ENCODE measurements around the gene SYCP2L. TPM values are rescaled to one million over a fixed set of nuclear protein-coding genes. Genes with fewer than 3 reads are reported as not detected.

Gene SYCP2L
- total and polyA plus RNA-seq, 9 of the 15 experiments (the other 6 are each of a cell fraction or from before 2014, with no cell fraction given), result 12.4 to 46.9 (median 22.0) TPM

DNA sequence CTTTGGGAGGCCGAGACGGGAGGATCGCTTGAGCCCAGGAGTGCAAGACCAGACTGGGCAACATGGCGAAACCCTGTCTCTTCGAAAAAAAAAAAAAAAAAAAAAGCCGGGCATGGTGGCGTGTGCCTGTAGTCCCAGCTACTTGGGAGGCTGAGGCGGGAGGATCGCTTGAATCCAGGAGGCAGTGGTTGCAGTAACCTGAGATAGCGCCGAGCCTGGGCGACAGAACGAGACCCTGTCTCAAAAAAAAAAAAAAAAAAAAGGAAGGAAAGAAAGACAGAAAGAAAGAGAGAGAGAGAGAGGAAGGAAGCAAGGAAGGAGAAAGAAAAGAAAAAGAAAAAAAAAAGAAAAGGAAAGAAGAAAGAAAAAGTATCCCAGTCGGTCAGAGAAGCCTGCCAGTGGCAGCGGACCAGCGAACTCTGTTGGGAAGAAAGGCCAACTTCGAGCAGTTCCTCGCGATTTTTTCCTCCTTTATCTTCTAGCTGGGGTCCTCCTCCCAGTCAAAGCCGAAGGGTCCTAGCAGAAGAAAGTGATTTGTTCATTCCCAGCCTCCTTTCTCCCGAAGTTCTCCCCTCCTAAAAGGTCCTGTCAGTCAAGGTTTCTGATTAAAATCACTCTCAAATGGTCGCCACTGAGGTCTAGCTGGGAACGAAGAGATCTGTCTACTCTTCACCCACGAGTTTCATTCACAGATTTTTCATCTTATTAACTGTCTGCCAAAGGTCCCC lies 2.4 kb upstream of the SYCP2L start:
- DNase-seq (ENCODE audit: extremely low read depth in 1 of 4, low spot score in 3 of 4) (no peak), FAIRE-seq (no peak), ATAC-seq (no peak)
- in situ Hi-C loops (cut with MboI) (no loop called here), intact Hi-C loops (cut with micrococcal nuclease) (no loop called here)
- WGBS (ENCODE audit: insufficient coverage, low coverage, missing lambda C conversion rate), result 51% methylated on average over 12 of the region's 24 CpGs
- Histone ChIP-seq H3K4me1 (replicated peaks in 1 of 2; ENCODE audit: control insufficient read depth in 2 of 2, insufficient read depth in 2 of 2, low read length in 2 of 2) (peaks cover 10 to 14% of the 10 kb centered on the region in 2 experiments), H3K27me3 (ENCODE audit: control insufficient read depth in 2 of 2, insufficient read depth in 2 of 2, low read length in 2 of 2) (no peaks in the 10 kb centered on the region), H3K4me2 (ENCODE audit: insufficient read depth, low read length) (no peak overlapping the region), H3K9me1 (ENCODE audit: control insufficient read depth, insufficient read depth, low read length) (no peaks in the 10 kb centered on the region), H3K27ac (ENCODE audit: extremely low read depth, low read depth, low read length) (no peak overlapping the region), H4K20me1 (replicated peaks; ENCODE audit: control insufficient read depth, insufficient read depth, low read length) (no peaks in the 10 kb centered on the region), H2AFZ (ENCODE audit: low read depth, low read length) (peak overlapping the region; percentile 58), H3K36me3 (ENCODE audit: control insufficient read depth, insufficient read depth, low read length) (no peaks in the 10 kb centered on the region), H3K9ac (ENCODE audit: insufficient read depth in 1 of 2, low read depth in 2 of 2, low read length in 2 of 2) (no peak overlapping the region), H3K9me3 (replicated peaks; ENCODE audit: control insufficient read depth, insufficient read depth, low read depth, low read length) (no peaks in the 10 kb centered on the region), H3K4me3 (no peak overlapping the region), H3K79me2 (ENCODE audit: control insufficient read depth, insufficient read depth, low read length) (peaks cover 24% of the 10 kb centered on the region)
- no TSS peak for BruUV-seq (replicated peaks)
- TF ChIP-seq, protein P1, sequence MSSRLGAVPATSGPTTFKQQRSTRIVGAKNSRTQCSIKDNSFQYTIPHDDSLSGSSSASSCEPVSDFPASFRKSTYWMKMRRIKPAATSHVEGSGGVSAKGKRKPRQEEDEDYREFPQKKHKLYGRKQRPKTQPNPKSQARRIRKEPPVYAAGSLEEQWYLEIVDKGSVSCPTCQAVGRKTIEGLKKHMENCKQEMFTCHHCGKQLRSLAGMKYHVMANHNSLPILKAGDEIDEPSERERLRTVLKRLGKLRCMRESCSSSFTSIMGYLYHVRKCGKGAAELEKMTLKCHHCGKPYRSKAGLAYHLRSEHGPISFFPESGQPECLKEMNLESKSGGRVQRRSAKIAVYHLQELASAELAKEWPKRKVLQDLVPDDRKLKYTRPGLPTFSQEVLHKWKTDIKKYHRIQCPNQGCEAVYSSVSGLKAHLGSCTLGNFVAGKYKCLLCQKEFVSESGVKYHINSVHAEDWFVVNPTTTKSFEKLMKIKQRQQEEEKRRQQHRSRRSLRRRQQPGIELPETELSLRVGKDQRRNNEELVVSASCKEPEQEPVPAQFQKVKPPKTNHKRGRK (tag; IDR thresholded peaks at IDR 0.05), result peak; percentile 69
- no peak for TF ChIP-seq ZFP1 (CRISPR knock-in tag; IDR thresholded peaks at IDR 0.05)
- TF ChIP-seq, protein P2, sequence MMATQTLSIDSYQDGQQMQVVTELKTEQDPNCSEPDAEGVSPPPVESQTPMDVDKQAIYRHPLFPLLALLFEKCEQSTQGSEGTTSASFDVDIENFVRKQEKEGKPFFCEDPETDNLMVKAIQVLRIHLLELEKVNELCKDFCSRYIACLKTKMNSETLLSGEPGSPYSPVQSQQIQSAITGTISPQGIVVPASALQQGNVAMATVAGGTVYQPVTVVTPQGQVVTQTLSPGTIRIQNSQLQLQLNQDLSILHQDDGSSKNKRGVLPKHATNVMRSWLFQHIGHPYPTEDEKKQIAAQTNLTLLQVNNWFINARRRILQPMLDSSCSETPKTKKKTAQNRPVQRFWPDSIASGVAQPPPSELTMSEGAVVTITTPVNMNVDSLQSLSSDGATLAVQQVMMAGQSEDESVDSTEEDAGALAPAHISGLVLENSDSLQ (IDR thresholded peaks at IDR 0.05), result peak; percentile 56
- 0 out of 2 replicates have a peak, but pooled peaks have one; percentile 18 for TF ChIP-seq CC2D1A (IDR thresholded peaks at IDR 0.05)
- ChIA-PET CTCF (ENCODE audit: low intra/inter-chr PET ratio) (no interaction called here), POLR2A (interaction anchor here (0.5 kb wide), 1 partner anchor 13 kb away, joined by 3 read pairs; no protein-coding TSS in a partner anchor)
